OCI-LY1 (cell line): ENCODE results near the gene TYW1.
"Not testable (repeated sequence)": the region's sequence is repeated elsewhere in the genome, so short reads cannot be mapped to it uniquely, and the experiment has no call there.

Source experiments
- CTCF ChIP-seq: fragments of 200-600 bp; sonication (generic), shearing (Covaris generic); IDR thresholded peaks from 2 replicates; pipeline ENCODE4 v1.5.1; 2017; ENCODE audit warnings: mild to moderate bottlenecking, antibody characterized with exemption, low read length, moderate library complexity, mixed read lengths
- EZH2 ChIP-seq: fragments of 200-600 bp; sonication (generic), shearing (Covaris generic); IDR thresholded peaks from 2 replicates; pipeline ENCODE4 v1.8.0; 2017; ENCODE audit warnings: borderline replicate concordance, mixed run types, mild to moderate bottlenecking, antibody characterized with exemption, low read length, moderate library complexity, mixed read lengths

GRCh38 chr7:67141001-67141400, 144.4 kb downstream of the TYW1 start:
- not testable (repeated sequence) for TF ChIP-seq CTCF, EZH2
